Keratinocyte (primary cell): ENCODE data around the gene RNF207. TPM values are rescaled to one million over a fixed set of nuclear protein-coding genes. Genes with fewer than 3 reads are reported as not detected.

Source experiments
- DNase-seq: peaks from one replicate; pipeline ENCODE4 v3.0.0-alpha.2; 2011; ENCODE audit warnings: low read depth, missing footprints, low spot score
- FAIRE-seq: peaks from 2 replicates; lab custom pipeline; 2011; peaks lifted over from hg19 to GRCh38; lab: Jason Lieb, UNC
- H2AFZ ChIP-seq: 2 replicates; pipeline ENCODE4 v1.6.0; 2012; ENCODE audit warnings: low read length, control low read depth, inconsistent platforms; ENCODE audit not compliant: control insufficient read depth
- H3K27ac ChIP-seq: 2 replicates; pipeline ENCODE4 v1.5.1; 2011; ENCODE audit warnings: low read length; ENCODE audit not compliant: control insufficient read depth, insufficient read depth
- H3K27me3 ChIP-seq: 3 replicates; pipeline ENCODE4 v1.6.0; 2011; ENCODE audit warnings: low read length; ENCODE audit not compliant: control insufficient read depth, insufficient read depth; ENCODE audit errors: extremely low read depth
- H3K36me3 ChIP-seq, 2 experiments: 2 replicates in 1 of 2; 3 replicates in 1 of 2; pipeline ENCODE4 v1.5.1; 2011; ENCODE audit warnings: low read length in 2 of 2, mild to moderate bottlenecking in 1 of 2; ENCODE audit not compliant: control insufficient read depth in 2 of 2, insufficient read depth in 2 of 2; ENCODE audit errors: extremely low read depth in 1 of 2
- H3K4me1 ChIP-seq: 3 replicates; pipeline ENCODE4 v1.5.1; 2011; ENCODE audit warnings: low read length; ENCODE audit not compliant: control insufficient read depth, insufficient read depth; ENCODE audit errors: extremely low read depth
- H3K4me2 ChIP-seq: 3 replicates; pipeline ENCODE4 v1.6.0; 2011; ENCODE audit warnings: low read depth, low read length; ENCODE audit not compliant: control insufficient read depth, insufficient read depth; ENCODE audit errors: extremely low read depth
- H3K4me3 ChIP-seq, 3 experiments: fragments of 200-600 bp in 1 of 3; sonication (generic) in 1 of 3; 2 replicates in 2 of 3; 3 replicates in 1 of 3; pipeline ENCODE4 v1.5.1; 2011 to 2016; ENCODE audit warnings: low read length in 3 of 3, mild to moderate bottlenecking in 3 of 3, control low read depth in 2 of 3, inconsistent platforms in 1 of 3, low read depth in 1 of 3, mixed read lengths in 1 of 3, mixed run types in 1 of 3, moderate library complexity in 1 of 3; ENCODE audit not compliant: control insufficient read depth in 2 of 3, insufficient read depth in 2 of 3; ENCODE audit errors: extremely low read depth in 1 of 3
- H3K79me2 ChIP-seq: 2 replicates; pipeline ENCODE4 v1.6.0; 2012; ENCODE audit warnings: low read length; ENCODE audit not compliant: control insufficient read depth, insufficient read depth
- H3K9ac ChIP-seq: 3 replicates; pipeline ENCODE4 v1.6.0; 2011; ENCODE audit warnings: low read length; ENCODE audit not compliant: control insufficient read depth, insufficient read depth; ENCODE audit errors: extremely low read depth
- H3K9me1 ChIP-seq: 3 replicates; pipeline ENCODE4 v1.6.0; 2011; ENCODE audit warnings: low read length; ENCODE audit not compliant: control insufficient read depth, insufficient read depth; ENCODE audit errors: extremely low read depth
- H3K9me3 ChIP-seq: 2 replicates; pipeline ENCODE4 v1.5.1; 2012; ENCODE audit warnings: low read depth, low read length; ENCODE audit not compliant: control insufficient read depth
- H4K20me1 ChIP-seq: 3 replicates; pipeline ENCODE4 v1.6.0; 2011; ENCODE audit warnings: low read length; ENCODE audit not compliant: control insufficient read depth, insufficient read depth; ENCODE audit errors: extremely low read depth
- EZH2 ChIP-seq: IDR thresholded peaks from one replicate; pipeline ENCODE4 v1.6.1; 2012; ENCODE audit warnings: inconsistent platforms, mild to moderate bottlenecking, low read length, moderate library complexity
- dilution Hi-C: fragments of 300-500 bp; cut with MboI; formaldehyde crosslinking; loops from one replicate; pipeline ENCODE4 v1.7.0; 2020; ENCODE audit warnings: low sequenced_read_pairs; ENCODE audit not compliant: extremely low pct_ligation_motif_present
- polyA plus RNA-seq, 5 experiments: library from polyadenylated mRNA; depleted of rRNA in 3 of 5; stranded (reverse) in 3 of 5; stranded (forward) in 1 of 5; unstranded in 1 of 5; fragments of >200 nt; gene quantifications; 1 replicate in 1 of 5; 2 replicates in 3 of 5; 3 replicates in 1 of 5; pipeline versions ENCODE4 v1.2.1 to v1.2.3, GENCODE V29; 2011 to 2012; ENCODE audit warnings: missing spikeins in 2 of 5, low read depth in 1 of 5, low replicate concordance in 1 of 5
- TF ChIP-seq, protein P1 (sequence below), 3 experiments: IDR thresholded peaks in 1 of 3; conservative IDR thresholded peaks in 1 of 3; optimal IDR thresholded peaks in 1 of 3; 2 replicates in 2 of 3; 3 replicates in 1 of 3; pipeline versions ENCODE3 to v1.5.1; 2011; ENCODE audit warnings: low read length in 3 of 3, mild to moderate bottlenecking in 3 of 3, moderate library complexity in 2 of 3, control low read depth in 1 of 3, inconsistent platforms in 1 of 3; ENCODE audit not compliant: insufficient read depth in 2 of 3; ENCODE audit errors: extremely low read depth in 1 of 3

The RNF207 gene
- polyA plus RNA-seq, 1 donor (not counting 4 experiments of a cell fraction or from before 2014, with no cell fraction given), result 6.1 TPM

DNA sequence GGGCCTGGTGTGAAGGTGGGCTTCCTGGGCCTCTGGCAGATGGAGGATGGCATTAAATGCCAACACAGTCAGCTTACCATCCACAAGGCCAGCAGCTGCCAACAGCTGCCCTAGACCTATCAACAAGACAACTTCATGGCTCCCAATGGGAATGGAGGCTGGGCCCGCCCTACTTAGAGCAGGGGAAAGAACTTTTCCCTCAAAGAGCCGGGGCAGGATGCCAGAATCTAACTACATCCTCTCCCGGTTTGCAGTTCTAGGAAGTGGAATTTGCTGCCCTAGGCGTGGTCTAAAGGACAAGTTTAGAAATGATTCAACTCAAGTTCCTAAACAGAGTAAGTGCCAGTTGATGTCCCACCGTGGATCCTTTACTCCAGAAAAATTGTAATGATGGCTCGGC is 16.7 kb downstream of the RNF207 start:
- H3K27me3 ChIP-seq, result no peaks in the 10 kb centered on the region
- H3K27ac ChIP-seq, result no peak overlapping the region
- FAIRE-seq (no peak), DNase-seq (no peak)
- H4K20me1 ChIP-seq, result no peaks in the 10 kb centered on the region
- peaks cover 18 to 36% of the 10 kb centered on the region in 2 experiments for H3K36me3 ChIP-seq
- H3K4me3 ChIP-seq, result no peak overlapping the region
- no peaks in the 10 kb centered on the region for H3K9me3 ChIP-seq
- no peak overlapping the region for H2AFZ ChIP-seq
- dilution Hi-C loops, result no loop called here
- H3K79me2 ChIP-seq, result no peaks in the 10 kb centered on the region
- no peak overlapping the region for H3K9ac ChIP-seq
- H3K4me2 ChIP-seq, result no peak overlapping the region
- peaks cover 14% of the 10 kb centered on the region for H3K4me1 ChIP-seq
- TF ChIP-seq, protein P1, sequence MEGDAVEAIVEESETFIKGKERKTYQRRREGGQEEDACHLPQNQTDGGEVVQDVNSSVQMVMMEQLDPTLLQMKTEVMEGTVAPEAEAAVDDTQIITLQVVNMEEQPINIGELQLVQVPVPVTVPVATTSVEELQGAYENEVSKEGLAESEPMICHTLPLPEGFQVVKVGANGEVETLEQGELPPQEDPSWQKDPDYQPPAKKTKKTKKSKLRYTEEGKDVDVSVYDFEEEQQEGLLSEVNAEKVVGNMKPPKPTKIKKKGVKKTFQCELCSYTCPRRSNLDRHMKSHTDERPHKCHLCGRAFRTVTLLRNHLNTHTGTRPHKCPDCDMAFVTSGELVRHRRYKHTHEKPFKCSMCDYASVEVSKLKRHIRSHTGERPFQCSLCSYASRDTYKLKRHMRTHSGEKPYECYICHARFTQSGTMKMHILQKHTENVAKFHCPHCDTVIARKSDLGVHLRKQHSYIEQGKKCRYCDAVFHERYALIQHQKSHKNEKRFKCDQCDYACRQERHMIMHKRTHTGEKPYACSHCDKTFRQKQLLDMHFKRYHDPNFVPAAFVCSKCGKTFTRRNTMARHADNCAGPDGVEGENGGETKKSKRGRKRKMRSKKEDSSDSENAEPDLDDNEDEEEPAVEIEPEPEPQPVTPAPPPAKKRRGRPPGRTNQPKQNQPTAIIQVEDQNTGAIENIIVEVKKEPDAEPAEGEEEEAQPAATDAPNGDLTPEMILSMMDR (optimal IDR thresholded peaks at IDR 0.05 in 1 of 3, IDR thresholded peaks at IDR 0.05 in 1 of 3, conservative IDR thresholded peaks at IDR 0.05 in 1 of 3; ENCODE audit: extremely low read depth in 1 of 3, insufficient read depth in 2 of 3, low read length in 3 of 3), result no peak
- no peak for TF ChIP-seq EZH2
- no peaks in the 10 kb centered on the region for H3K9me1 ChIP-seq

DNA sequence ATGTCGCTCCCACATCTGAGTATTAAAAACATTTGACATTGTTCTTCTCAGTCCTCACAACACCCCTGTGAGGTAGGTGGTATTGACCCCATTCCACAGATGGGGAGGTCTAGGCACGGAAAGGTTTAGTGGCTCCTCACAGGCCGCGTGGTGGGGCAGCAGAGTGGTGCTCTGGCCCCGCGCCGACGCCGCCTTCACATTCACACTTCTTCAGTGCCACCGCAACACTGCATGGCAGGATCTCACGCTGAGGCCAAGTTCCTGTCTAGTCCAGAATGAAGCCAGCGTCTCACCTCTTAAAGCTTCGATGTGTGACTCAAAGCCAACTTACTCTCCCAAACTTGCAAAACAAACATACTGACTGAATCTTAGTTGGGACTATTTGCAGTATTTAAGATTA is 17.7 kb downstream of the RNF207 start:
- TF ChIP-seq EZH2, result no peak
- TF ChIP-seq, protein P1 (optimal IDR thresholded peaks at IDR 0.05 in 1 of 3, IDR thresholded peaks at IDR 0.05 in 1 of 3, conservative IDR thresholded peaks at IDR 0.05 in 1 of 3; ENCODE audit: extremely low read depth in 1 of 3, insufficient read depth in 2 of 3, low read length in 3 of 3), result no peak
- H3K9ac ChIP-seq, result no peak overlapping the region
- no peak for FAIRE-seq

More for the DNA sequence above, 17.7 kb downstream of the RNF207 start:
- Histone ChIP-seq H3K27me3 (no peaks in the 10 kb centered on the region), H3K79me2 (no peaks in the 10 kb centered on the region), H3K9me3 (no peaks in the 10 kb centered on the region), H3K4me3 (no peak overlapping the region), H3K9me1 (no peaks in the 10 kb centered on the region), H3K4me1 (peaks cover 14% of the 10 kb centered on the region), H4K20me1 (no peaks in the 10 kb centered on the region), H3K27ac (no peak overlapping the region), H3K36me3 (peaks cover 20 to 36% of the 10 kb centered on the region in 2 experiments), H3K4me2 (no peak overlapping the region), H2AFZ (no peak overlapping the region)
- dilution Hi-C loops, result no loop called here
- DNase-seq, result no peak
